Panc1 (cell line): Measurements from ENCODE around the gene FAM177B. TPM values are rescaled to one million over a fixed set of nuclear protein-coding genes. Genes with fewer than 3 reads are reported as not detected.

Experiments used
- ATAC-seq: fragments of 200-7000 bp; cut with Tn5 transposase; 2 replicates; pipeline ENCODE4 v1.9.1; 2020; ENCODE audit warnings: mild to moderate bottlenecking, moderate library complexity
- BruUV-seq: library from RNA; stranded (reverse); fragments of 400-500 nt; replicated peaks from 2 replicates; lab custom pipeline; 2021; lab: Mats Ljungman, UMichigan
- CTCF ChIA-PET: fragments of 300-600 bp; sonication (Branson Sonifier 250); formaldehyde crosslinking; loops from one replicate; lab custom pipeline; 2022; ENCODE audit warnings: antibody characterized with exemption; lab: Charles Lee
- POLR2A ChIA-PET: fragments of 300-600 bp; sonication (Branson Sonifier 250); formaldehyde crosslinking; loops from one replicate; lab custom pipeline; 2022; ENCODE audit warnings: antibody characterized with exemption; lab: Charles Lee
- DNase-seq: peaks from one replicate; pipeline ENCODE4 v3.0.0-alpha.2; 2010; ENCODE audit warnings: low read depth, low spot score
- H3K27ac ChIP-seq: 2 replicates; pipeline ENCODE4 v1.5.1; 2011; ENCODE audit warnings: mild to moderate bottlenecking, low read length, inconsistent platforms
- H3K27me3 ChIP-seq: fragments of 200-500 bp; sonication (Bioruptor generic); 2 replicates; pipeline ENCODE4 v1.6.0; 2014; ENCODE audit warnings: low read length, inconsistent platforms; ENCODE audit not compliant: control insufficient read depth, insufficient read depth
- H3K36me3 ChIP-seq: fragments of 200-500 bp; sonication (Bioruptor generic); 2 replicates; pipeline ENCODE4 v1.5.1; 2014; ENCODE audit warnings: inconsistent platforms, mild to moderate bottlenecking, low read length, moderate library complexity; ENCODE audit not compliant: control insufficient read depth, insufficient read depth
- H3K4me1 ChIP-seq: 2 replicates; pipeline ENCODE4 v1.5.1; 2011; ENCODE audit warnings: inconsistent platforms, mild to moderate bottlenecking, low read length, moderate library complexity; ENCODE audit not compliant: control insufficient read depth, insufficient read depth
- H3K4me3 ChIP-seq, 2 experiments: 2 replicates each; pipeline ENCODE4 v1.5.1; 2011 to 2012; ENCODE audit warnings: low read depth in 2 of 2, low read length in 2 of 2, mild to moderate bottlenecking in 2 of 2, inconsistent platforms in 1 of 2, moderate library complexity in 1 of 2
- H3K9me3 ChIP-seq: fragments of 200-500 bp; sonication (Bioruptor generic); 2 replicates; pipeline ENCODE4 v1.5.1; 2014; ENCODE audit warnings: low read depth, mild to moderate bottlenecking, inconsistent platforms, low read length, moderate library complexity; ENCODE audit not compliant: control insufficient read depth, insufficient read depth
- CTCF ChIP-seq: fragments of 450-650 bp; IDR thresholded peaks from 2 replicates; pipeline ENCODE4 v1.5.1; 2017; ENCODE audit warnings: mild to moderate bottlenecking
- POLR2AphosphoS5 ChIP-seq: IDR thresholded peaks from 2 replicates; pipeline ENCODE4 v1.6.1; 2012; ENCODE audit warnings: mild to moderate bottlenecking, low read depth, low read length, moderate library complexity
- REST ChIP-seq, 2 experiments: IDR thresholded peaks; 2 replicates each; pipeline ENCODE4 v1.6.1; 2011 to 2012; ENCODE audit warnings: low read depth in 2 of 2, control low read depth in 1 of 2, low read length in 1 of 2, mild to moderate bottlenecking in 1 of 2, moderate library complexity in 1 of 2; ENCODE audit not compliant: insufficient read depth in 1 of 2
- SIN3A ChIP-seq: IDR thresholded peaks from 2 replicates; pipeline ENCODE4 v1.6.1; 2012; ENCODE audit warnings: low read depth, mild to moderate bottlenecking, low read length, moderate library complexity, borderline replicate concordance; ENCODE audit not compliant: insufficient read depth
- TCF7L2 ChIP-seq: IDR thresholded peaks from 2 replicates; pipeline ENCODE4 v1.6.1; 2011; ENCODE audit warnings: mild to moderate bottlenecking, low read depth, low read length, inconsistent platforms
- in situ Hi-C: cut with HindIII; loops from 2 replicates; pipeline ENCODE4 v1.10.0; 2016; ENCODE audit warnings: low sequenced_read_pairs, low pct_unique_long_range_greater_than_20kb
- intact Hi-C: fragments of 100-400 bp; cut with micrococcal nuclease; formaldehyde crosslinking; loops from one replicate; pipeline ENCODE4 v1.10.0; 2022; ENCODE audit not compliant: unreplicated experiment
- total RNA-seq: library from RNA; stranded (reverse); gene quantifications from one replicate; pipeline ENCODE4 v1.2.1, GENCODE V29; 2021; ENCODE audit not compliant: unreplicated experiment

The FAM177B gene
- total RNA-seq, 1 experiment from 2014 or later: not detected

GRCh38 chr1:222777463-222777862 is 40.5 kb downstream of the FAM177B start:
- DNase-seq (peak; percentile 45), ATAC-seq (peak; percentile 42; the same call in 1 of the 2 replicates)
- ChIA-PET CTCF (interaction anchor here (0.5 kb wide), 1 partner anchor 312 kb away, joined by 3 read pairs; no protein-coding TSS in a partner anchor), POLR2A (no interaction called here)
- H3K4me1 ChIP-seq: no peaks in the 10 kb centered on the region
- TF ChIP-seq POLR2AphosphoS5: no peak
- no peak for TF ChIP-seq SIN3A
- no peak for TF ChIP-seq TCF7L2
- no peak for TF ChIP-seq REST (IDR thresholded peaks at IDR 0.05; ENCODE audit: insufficient read depth in 1 of 2, low read depth in 2 of 2, low read length in 1 of 2)
- TF ChIP-seq CTCF: no peak
- intact Hi-C loops: no loop called here
- H3K36me3 ChIP-seq: no peaks in the 10 kb centered on the region
- no TSS peak for BruUV-seq
- H3K27ac ChIP-seq: no peak overlapping the region
- no peaks in the 10 kb centered on the region for H3K9me3 ChIP-seq
- in situ Hi-C loops: no loop called here
- H3K4me3 ChIP-seq: no peak overlapping the region
- H3K27me3 ChIP-seq: no peaks in the 10 kb centered on the region

- no peaks in the 10 kb centered on the region for H3K9me3 ChIP-seq
- H3K4me3 ChIP-seq: no peak overlapping the region
- no peak for TF ChIP-seq TCF7L2
- no peak for TF ChIP-seq REST (IDR thresholded peaks at IDR 0.05; ENCODE audit: insufficient read depth in 1 of 2, low read depth in 2 of 2, low read length in 1 of 2)
- TF ChIP-seq SIN3A: no peak
- TF ChIP-seq CTCF: no peak
- TF ChIP-seq POLR2AphosphoS5: no peak
- BruUV-seq: no TSS peak
- H3K36me3 ChIP-seq: no peaks in the 10 kb centered on the region
- ChIA-PET POLR2A (no interaction called here), CTCF (no interaction called here)
- peak; percentile 45; the same call in 1 of the 2 replicates for ATAC-seq
- no peak overlapping the region for H3K27ac ChIP-seq
- DNase-seq: peak; percentile 61
- intact Hi-C loops (no loop called here), in situ Hi-C loops (no loop called here)
- no peaks in the 10 kb centered on the region for H3K4me1 ChIP-seq
- no peaks in the 10 kb centered on the region for H3K27me3 ChIP-seq
Observed at GRCh38 chr1:222777977-222778376, 41.0 kb downstream of the FAM177B start.
